Endodermal cell (in vitro differentiated cells): Measurements from ENCODE around the gene MMAB. TPM values are rescaled to one million over a fixed set of nuclear protein-coding genes. Genes with fewer than 3 reads are reported as not detected.

ENCODE experiments used
- DNase-seq: peaks from one replicate; pipeline ENCODE4 v3.0.0-alpha.2; 2017
- H3K27ac ChIP-seq: 2 replicates; pipeline ENCODE4 v1.5.1; 2013; ENCODE audit warnings: mild to moderate bottlenecking, low read depth, low read length, moderate library complexity
- H3K27me3 ChIP-seq: 2 replicates; pipeline ENCODE4 v1.6.1; 2013; ENCODE audit warnings: mild to moderate bottlenecking, low read length, moderate library complexity; ENCODE audit not compliant: insufficient read depth, control insufficient read depth, poor library complexity, severe bottlenecking
- H3K36me3 ChIP-seq: 2 replicates; pipeline ENCODE4 v1.7.0; 2013; ENCODE audit warnings: mild to moderate bottlenecking, low read length, moderate library complexity; ENCODE audit not compliant: control insufficient read depth, insufficient read depth
- H3K4me1 ChIP-seq: one replicate; pipeline ENCODE4 v1.7.0; 2013; ENCODE audit warnings: low read length; ENCODE audit not compliant: control insufficient read depth, insufficient read depth
- H3K4me3 ChIP-seq: 2 replicates; pipeline ENCODE4 v1.5.1; 2013; ENCODE audit warnings: mild to moderate bottlenecking, low read length, moderate library complexity
- H3K9ac ChIP-seq: 2 replicates; pipeline ENCODE4 v1.6.1; 2013; ENCODE audit warnings: mild to moderate bottlenecking, low read length, moderate library complexity; ENCODE audit not compliant: poor library complexity, severe bottlenecking; ENCODE audit errors: extremely low read depth
- H3K9me3 ChIP-seq: 2 replicates; pipeline ENCODE4 v1.6.1; 2013; ENCODE audit warnings: mild to moderate bottlenecking, low read length, moderate library complexity; ENCODE audit not compliant: control insufficient read depth
- H3K27ac Mint-ChIP-seq: 2 replicates; pipeline ENCODE4 v1.8.0; 2020; ENCODE audit warnings: mixed read lengths
- H3K27me3 Mint-ChIP-seq: 2 replicates; pipeline ENCODE4 v1.8.0; 2021; ENCODE audit warnings: mild to moderate bottlenecking, mixed read lengths; ENCODE audit not compliant: insufficient read depth
- H3K36me3 Mint-ChIP-seq: 2 replicates; pipeline ENCODE4 v1.8.0; 2020; ENCODE audit warnings: low read depth, mixed read lengths
- H3K4me1 Mint-ChIP-seq: 2 replicates; pipeline ENCODE4 v1.8.0; 2020; ENCODE audit warnings: mixed read lengths
- H3K4me3 Mint-ChIP-seq: 2 replicates; pipeline ENCODE4 v1.8.0; 2020; ENCODE audit warnings: mild to moderate bottlenecking, moderate library complexity, mixed read lengths
- H3K9me3 Mint-ChIP-seq: 2 replicates; pipeline ENCODE4 v1.8.0; 2020; ENCODE audit warnings: mild to moderate bottlenecking, mixed read lengths
- CTCF ChIP-seq: fragments of 200-600 bp; sonication (generic); conservative IDR thresholded peaks from 2 replicates; pipeline ENCODE4 v1.5.0; 2021; ENCODE audit warnings: antibody characterized with exemption, mild to moderate bottlenecking
- WGBS, 2 experiments: methylation state at CpG; one replicate each; pipeline versions ENCODE4 v1.1.5 to v1.1.7; 2013; ENCODE audit warnings: missing lambda C conversion rate in 2 of 2, mixed read lengths in 1 of 2; ENCODE audit not compliant: insufficient coverage in 1 of 2, insufficient read length in 1 of 2; 5-methylcytosine and 5-hydroxymethylcytosine counted together
- long read RNA-seq, 4 experiments: library from polyadenylated mRNA in 2 of 4; library from RNA in 1 of 4; library from capped mRNA in 1 of 4; stranded (forward) in 3 of 4; unstranded in 1 of 4; transcript quantifications; one replicate each; pipeline ENCODE4 v2.0.0, GENCODE V29; 2020 to 2021; ENCODE audit warnings: inconsistent platforms in 1 of 4
- polyA plus RNA-seq, 2 experiments: library from polyadenylated mRNA; stranded (reverse); fragments of 50-300 nt; gene quantifications; one replicate each; pipeline ENCODE4 v1.2.3, GENCODE V29; 2013
- total RNA-seq, 2 donors: library from RNA; stranded (reverse); fragmentation: NEBNext Ultra II Directional in 1 of 2; extraction: Animal tissue kit (Norgen Biotek cat#: 25700) in 1 of 2; gene quantifications; 2 replicates in 1 of 2; 3 replicates in 1 of 2; pipeline ENCODE4 v1.2.1, GENCODE V29; 2021

Gene MMAB
- 10 to 100 TPM; 24.9 to 28.2 TPM for total RNA-seq
- 63.3 TPM for polyA plus RNA-seq (2013, experiment 1 of 2)
- polyA plus RNA-seq (2013, experiment 2 of 2): 58.3 TPM
- long read RNA-seq, experiment 1, full-length matches to known transcripts: 5 of 9 reads
- long read RNA-seq, experiment 1, partial matches to known transcripts: 3 of 9 reads
- long read RNA-seq, experiment 1, other reads (novel, unspliced or antisense): 1 of 9 reads
- long read RNA-seq, experiment 2, full-length matches to known transcripts: 22 of 31 reads
- long read RNA-seq, experiment 2, partial matches to known transcripts: 3 of 31 reads
- long read RNA-seq, experiment 2, other reads (novel, unspliced or antisense): 6 of 31 reads
- long read RNA-seq, experiment 3, full-length matches to known transcripts: 40 of 53 reads
- long read RNA-seq, experiment 3, partial matches to known transcripts: 1 of 53 reads
- long read RNA-seq, experiment 3, other reads (novel, unspliced or antisense): 12 of 53 reads
- long read RNA-seq, experiment 4, full-length matches to known transcripts: 75 of 86 reads
- long read RNA-seq, experiment 4, partial matches to known transcripts: 0 of 86 reads
- long read RNA-seq, experiment 4, other reads (novel, unspliced or antisense): 11 of 86 reads

DNA sequence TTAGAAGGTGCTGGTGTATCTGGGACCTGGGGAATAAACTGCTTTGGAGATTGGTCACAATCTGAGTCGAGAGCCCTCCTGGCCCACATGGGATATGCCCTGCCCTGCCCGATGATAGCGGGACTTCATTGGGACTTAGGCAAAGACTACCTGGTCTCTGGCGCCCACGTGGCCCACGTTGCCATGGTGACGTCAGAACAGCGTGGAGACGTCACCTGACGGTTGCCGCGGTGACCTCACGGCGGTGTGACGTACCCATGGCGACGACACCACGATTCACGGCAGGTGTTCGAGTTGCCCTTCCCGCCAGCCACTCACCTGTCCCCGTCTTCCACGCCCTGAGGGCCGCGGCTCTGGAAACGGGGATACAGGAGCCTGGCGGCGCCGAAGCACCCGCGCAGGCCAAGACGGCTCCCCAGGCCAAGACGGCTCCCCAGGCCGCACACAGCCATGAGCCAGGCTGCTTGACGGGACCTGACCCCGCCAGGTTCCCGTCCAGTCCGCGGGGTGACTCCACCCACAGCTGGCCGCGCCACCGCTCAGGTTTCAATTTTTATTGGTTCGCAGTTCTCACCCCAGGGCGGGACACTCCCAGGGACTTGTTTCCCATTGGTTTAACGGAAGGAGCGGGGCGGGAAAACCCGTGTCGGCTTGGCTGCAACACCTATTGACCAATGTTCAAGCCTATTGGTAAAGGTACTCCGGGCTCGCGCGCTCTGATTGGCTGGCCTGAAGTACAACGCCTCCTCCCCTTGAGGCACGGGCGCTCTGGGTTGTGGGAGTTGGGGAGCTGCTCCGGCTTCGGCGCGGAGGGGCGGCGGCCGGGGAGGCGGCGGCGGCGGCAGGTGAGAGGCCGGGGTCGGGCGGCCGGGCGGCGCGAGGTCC lies at the start of gene MMAB, which contains the start of gene MVK:
MMAB (minus strand) TSS at position 476 of the 885 bp plus-strand sequence; CDS start at position 452, 24 bp downstream.
MVK (plus strand) TSS at position 766 of the 885 bp plus-strand sequence. CDS start 1,029 bp downstream, outside the sequence.
- peaks cover 23% of the 10 kb centered on the region for H3K36me3 Mint-ChIP-seq
- Histone ChIP-seq H3K27ac (peak within 1 kb of the TSS; percentile 60), H3K36me3 (peaks cover 27% of the 10 kb centered on the region), H3K9ac (peak within 1 kb of the TSS; percentile 75), H3K4me3 (peak within 1 kb of the TSS; percentile 99), H3K4me1 (no peaks in the 10 kb centered on the region), H3K27me3 (no peaks in the 10 kb centered on the region), H3K9me3 (no peaks in the 10 kb centered on the region)
- 1 to 3% methylated on average over 46 to 74 of the region's 74 CpGs for WGBS, 2 experiments
- H3K4me3 Mint-ChIP-seq: peak within 1 kb of the TSS; percentile 79
- H3K4me1 Mint-ChIP-seq: peaks cover 16% of the 10 kb centered on the region
- TF ChIP-seq CTCF: no peak
- H3K9me3 Mint-ChIP-seq: no peaks in the 10 kb centered on the region
- DNase-seq: peak; percentile 100
- H3K27me3 Mint-ChIP-seq: no peaks in the 10 kb centered on the region
- H3K27ac Mint-ChIP-seq: peak within 1 kb of the TSS; percentile 97

- peaks cover 9% of the 10 kb centered on the region for H3K4me1 Mint-ChIP-seq
- DNase-seq: no peak
- no peak overlapping the region for H3K4me3 ChIP-seq
- H3K4me3 Mint-ChIP-seq: no peak overlapping the region
- H3K27ac ChIP-seq: no peak overlapping the region
- H3K9ac ChIP-seq: no peak overlapping the region
- TF ChIP-seq CTCF: no peak
- no peaks in the 10 kb centered on the region for H3K9me3 Mint-ChIP-seq
- H3K9me3 ChIP-seq: no peaks in the 10 kb centered on the region
- no peak overlapping the region for H3K27ac Mint-ChIP-seq
- H3K27me3 ChIP-seq: no peaks in the 10 kb centered on the region
- peaks cover 21% of the 10 kb centered on the region for H3K4me1 ChIP-seq
- H3K27me3 Mint-ChIP-seq: no peaks in the 10 kb centered on the region
- H3K36me3 Mint-ChIP-seq: no peaks in the 10 kb centered on the region
- WGBS, 2 experiments: 82 to 84% methylated on average over 18 to 21 of the region's 22 CpGs
- H3K36me3 ChIP-seq: no peaks in the 10 kb centered on the region
Measured at GRCh38 chr12:109621901-109622364, 48.6 kb upstream of the MMAB start.

DNA sequence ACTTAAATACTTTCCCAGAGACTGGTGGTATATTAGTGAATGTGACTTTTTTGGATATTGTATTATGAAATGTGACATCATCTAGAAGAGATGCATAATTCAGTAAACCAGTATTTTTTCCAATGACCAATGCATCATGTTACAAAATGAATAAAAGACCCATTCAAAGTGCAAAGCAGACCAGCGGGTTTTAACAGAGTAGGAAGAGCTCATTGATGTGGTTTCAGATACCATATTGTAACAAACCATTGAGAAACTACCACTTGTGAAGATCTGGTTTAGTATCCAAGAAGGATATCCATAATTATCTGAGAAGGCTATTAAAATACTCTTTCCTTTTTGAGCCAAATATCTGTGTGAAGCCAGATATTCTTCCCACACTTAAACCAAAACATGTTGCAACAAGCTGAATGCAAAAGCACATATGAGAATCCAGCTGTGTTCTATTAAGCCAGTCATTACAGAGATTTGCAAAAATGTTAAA lies 47.9 kb upstream of the MMAB start:
- Mint-ChIP-seq H3K27ac (no peak overlapping the region), H3K9me3 (no peaks in the 10 kb centered on the region), H3K27me3 (peaks cover under 1% of the 10 kb centered on the region), H3K4me3 (no peak overlapping the region), H3K36me3 (no peaks in the 10 kb centered on the region), H3K4me1 (peaks cover 9% of the 10 kb centered on the region)
- 100% methylated on average over 1 of the region's 1 CpG; no CpG with 5 or more reads in 1 of the 2 experiments for WGBS, 2 experiments
- Histone ChIP-seq H3K4me3 (no peak overlapping the region), H3K27me3 (no peaks in the 10 kb centered on the region), H3K9ac (no peak overlapping the region), H3K36me3 (no peaks in the 10 kb centered on the region), H3K9me3 (no peaks in the 10 kb centered on the region), H3K27ac (no peak overlapping the region), H3K4me1 (peaks cover 21% of the 10 kb centered on the region)
- TF ChIP-seq CTCF: no peak
- DNase-seq: no peak
